Superior temporal gyrus (tissue), 1 donor: ENCODE measurements around the gene SEMG1.

ENCODE experiments used
- DNase-seq: peaks from one replicate; pipeline ENCODE4 v3.0.0-alpha.2; 2016; ENCODE audit errors: extremely low spot score

The SEMG1 gene

GRCh38 chr20:45223136-45223535, 16.3 kb downstream of the SEMG1 start:
- no peak for DNase-seq

GRCh38 chr20:45226287-45226686, 19.5 kb downstream of the SEMG1 start:
- DNase-seq: no peak

- DNase-seq: no peak
Observed at GRCh38 chr20:45229264-45230056, 22.6 kb downstream of the SEMG1 start.

GRCh38 chr20:45230631-45231030, 23.8 kb downstream of the SEMG1 start:
- DNase-seq: no peak

- DNase-seq: no peak
Observed at GRCh38 chr20:45235995-45236394, 29.2 kb downstream of the SEMG1 start.

- no peak for DNase-seq
Observed at GRCh38 chr20:45238139-45238538, 31.3 kb downstream of the SEMG1 start.

- DNase-seq: no peak
Observed at GRCh38 chr20:45246109-45246508, 39.3 kb downstream of the SEMG1 start.

- DNase-seq: no peak
Observed at GRCh38 chr20:45247865-45248264, 41.0 kb downstream of the SEMG1 start.

- no peak for DNase-seq
Observed at GRCh38 chr20:45248609-45249008, 41.8 kb downstream of the SEMG1 start.

GRCh38 chr20:45251884-45252560, 45.2 kb downstream of the SEMG1 start:
- DNase-seq: no peak

- no peak for DNase-seq
Observed at GRCh38 chr20:45253261-45253660, 46.4 kb downstream of the SEMG1 start.

- DNase-seq: no peak
Observed at GRCh38 chr20:45254383-45255262, 47.8 kb downstream of the SEMG1 start, which contains the start of gene SLPI. Gene SLPI (minus strand): TSS chr20:45254564. CDS start chr20:45254543, 21 bp downstream.

- DNase-seq: no peak
Observed at GRCh38 chr20:45257161-45257560, 50.3 kb downstream of the SEMG1 start.

- no peak for DNase-seq
Observed at GRCh38 chr20:45257711-45258110, 50.9 kb downstream of the SEMG1 start.

- DNase-seq: no peak
Observed at GRCh38 chr20:45258259-45258658, 51.4 kb downstream of the SEMG1 start.

- DNase-seq: no peak
Observed at GRCh38 chr20:45258664-45259063, 51.8 kb downstream of the SEMG1 start.
